CD1c-positive myeloid dendritic cell (primary cell): ENCODE data around the gene SCN3A.

Source experiments
- DNase-seq: peaks from one replicate; pipeline ENCODE4 v3.0.0-alpha.2; 2016; ENCODE audit errors: extremely low spot score

Gene SCN3A

GRCh38 chr2:165112133-165112573 is 91.7 kb downstream of the SCN3A start:
- no peak for DNase-seq

DNA sequence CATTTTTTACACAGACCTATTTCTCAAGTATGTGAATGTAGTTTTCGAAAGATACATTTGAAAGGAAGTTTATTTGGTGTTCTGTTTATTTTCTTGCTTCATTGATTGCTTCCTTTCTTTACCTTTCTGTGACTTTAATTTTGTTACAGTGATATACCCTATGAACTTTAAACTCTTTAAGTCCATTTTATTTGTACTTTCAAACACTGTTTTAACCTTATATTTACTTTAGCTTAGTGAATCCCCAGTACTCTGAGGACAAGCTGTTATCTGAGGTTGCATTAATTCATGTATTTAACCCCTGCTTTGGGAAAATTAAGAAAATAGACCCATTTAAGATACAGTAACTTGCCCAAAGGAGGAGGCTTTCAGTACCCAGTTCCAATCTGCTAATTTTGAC is 93.5 kb downstream of the SCN3A start:
- DNase-seq: no peak

DNA sequence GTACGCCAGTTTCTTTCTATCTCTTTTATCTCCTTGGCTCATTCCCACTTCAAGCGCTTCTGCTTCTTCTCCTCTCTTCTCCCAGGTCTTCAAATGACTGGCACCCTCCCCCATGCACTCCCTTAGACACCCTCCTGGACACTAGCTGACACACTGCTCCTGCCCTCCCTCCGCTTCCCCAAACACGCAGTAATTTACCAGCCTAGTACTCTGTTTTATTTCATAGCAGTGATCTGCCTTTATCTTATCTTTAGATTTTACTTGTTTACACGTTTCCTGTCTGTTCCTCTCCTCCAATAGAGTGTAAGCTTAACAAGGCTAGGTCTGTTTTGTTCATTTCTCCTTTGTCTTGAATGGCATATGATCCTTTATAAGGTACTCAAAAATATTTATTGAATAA is 93.9 kb downstream of the SCN3A start:
- no peak for DNase-seq

DNA sequence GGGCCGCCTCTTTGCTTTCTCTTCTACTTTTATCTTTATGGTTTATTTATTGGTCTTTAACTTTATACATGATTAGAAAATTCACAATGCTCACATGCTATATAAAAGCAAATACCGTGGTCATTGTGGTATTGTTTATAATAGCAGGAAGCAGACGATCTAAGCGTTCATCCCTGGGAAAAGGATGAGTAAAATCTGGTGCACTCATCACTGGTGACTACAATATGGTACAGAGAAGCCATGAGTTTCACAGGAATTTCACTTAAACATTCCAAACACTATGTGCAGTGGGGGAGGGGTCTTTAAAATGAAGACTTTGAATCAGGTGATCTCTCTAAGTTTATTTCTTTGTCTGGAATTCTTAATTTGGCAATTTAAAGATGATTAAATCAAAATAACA is 97.9 kb downstream of the SCN3A start:
- DNase-seq: no peak

- DNase-seq: no peak
Observed at GRCh38 chr2:165087933-165088901, 115.6 kb downstream of the SCN3A start.

GRCh38 chr2:165086337-165086736 is 117.5 kb downstream of the SCN3A start:
- no peak for DNase-seq

DNA sequence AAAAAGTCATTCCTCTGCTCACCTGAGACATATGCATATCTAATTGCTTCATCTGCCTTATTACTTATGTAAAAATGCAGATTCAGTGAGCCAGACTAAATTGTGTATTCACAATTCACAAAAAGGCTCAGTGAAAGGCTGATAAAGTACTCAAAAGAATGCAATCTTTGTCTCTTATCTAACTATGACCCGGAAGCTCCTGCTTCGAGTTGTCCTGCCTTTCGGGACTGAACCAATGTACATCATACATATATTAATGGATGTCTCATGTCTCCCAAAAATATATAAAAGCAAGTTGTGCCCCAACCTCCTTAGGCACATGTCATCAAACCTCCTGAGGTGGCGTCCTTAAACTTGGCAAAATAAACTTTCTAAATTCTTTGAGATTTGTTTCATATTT is 120.5 kb downstream of the SCN3A start:
- no peak for DNase-seq

GRCh38 chr2:165082479-165082878 is 121.4 kb downstream of the SCN3A start:
- DNase-seq: no peak

- no peak for DNase-seq
Observed at GRCh38 chr2:165081276-165081675, 122.6 kb downstream of the SCN3A start.

DNA sequence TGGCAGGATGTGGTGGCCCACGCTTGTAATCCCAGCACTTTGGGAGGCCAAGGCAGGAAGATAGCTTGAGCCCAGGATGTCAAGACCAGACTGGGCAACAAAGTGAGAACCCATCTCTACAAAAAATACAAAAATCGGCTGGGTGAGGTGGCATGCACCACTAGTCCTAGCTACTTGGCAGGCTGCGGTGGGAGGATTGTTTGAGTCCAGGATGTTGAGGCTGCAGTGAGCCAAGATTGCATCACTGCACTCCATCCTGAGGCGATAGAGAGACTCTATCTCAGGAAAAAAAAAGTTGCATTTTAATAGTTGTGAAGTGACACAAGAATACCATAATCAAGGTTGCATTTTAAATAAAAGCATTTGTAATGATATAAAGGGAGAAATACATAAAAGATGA is 124.4 kb downstream of the SCN3A start:
- DNase-seq: no peak

DNA sequence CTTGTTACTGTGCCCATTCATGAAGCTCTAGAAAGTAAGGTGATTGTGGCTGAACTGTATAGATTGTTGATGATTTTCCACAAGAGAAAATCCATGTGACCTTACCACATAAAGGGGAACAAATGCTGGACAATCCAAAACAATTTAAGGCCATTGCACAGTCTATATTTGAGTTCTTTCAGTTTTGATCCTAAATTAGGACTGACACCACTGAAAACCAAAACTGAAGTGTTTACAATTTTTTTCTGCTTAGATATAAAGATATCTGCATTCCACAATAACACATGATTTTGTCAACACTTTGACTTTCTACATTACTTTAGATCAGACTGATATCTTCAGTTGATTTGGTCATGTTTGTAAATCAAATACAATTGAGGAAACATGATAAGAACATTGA is 124.9 kb downstream of the SCN3A start:
- no peak for DNase-seq

DNA sequence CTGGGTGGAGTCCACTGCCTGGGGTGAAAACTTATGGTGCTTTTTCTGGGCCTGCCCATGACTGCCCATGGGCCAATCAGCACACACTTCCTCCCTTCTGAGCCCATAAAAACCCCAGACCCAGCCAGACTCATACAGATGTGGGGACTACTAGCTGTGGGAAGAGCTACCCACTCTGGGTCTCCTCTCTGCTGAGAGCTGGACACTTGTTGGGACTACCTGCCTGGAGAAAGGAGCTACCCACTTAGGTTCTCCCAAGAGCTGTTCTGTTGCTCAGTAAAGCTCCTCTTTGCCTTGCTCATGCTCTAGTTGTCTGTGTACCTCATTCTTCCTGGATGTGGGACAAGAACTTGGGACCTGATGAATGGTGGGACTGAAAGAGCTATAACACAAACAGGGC is 129.0 kb downstream of the SCN3A start:
- no peak for DNase-seq

DNA sequence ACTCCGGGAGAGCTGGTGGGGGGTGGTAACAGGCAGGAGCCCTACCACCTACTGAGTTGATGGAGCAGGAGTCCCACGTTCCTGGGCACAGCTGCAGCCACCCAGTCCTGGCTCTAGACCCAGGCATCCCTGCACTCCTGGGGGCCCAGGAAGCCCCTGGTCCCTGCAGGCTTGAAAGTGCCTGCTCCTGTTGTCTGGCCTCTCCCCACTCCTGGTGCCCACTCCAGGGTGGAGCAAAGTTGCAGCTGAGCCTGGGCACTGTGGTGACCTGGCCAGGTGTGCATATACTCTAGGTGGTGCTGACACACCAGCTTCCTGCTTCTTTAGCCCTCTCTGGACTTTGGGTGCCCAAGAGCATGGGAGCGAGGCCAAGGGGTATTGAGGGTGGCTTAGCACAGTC is 129.5 kb downstream of the SCN3A start:
- DNase-seq: no peak

DNA sequence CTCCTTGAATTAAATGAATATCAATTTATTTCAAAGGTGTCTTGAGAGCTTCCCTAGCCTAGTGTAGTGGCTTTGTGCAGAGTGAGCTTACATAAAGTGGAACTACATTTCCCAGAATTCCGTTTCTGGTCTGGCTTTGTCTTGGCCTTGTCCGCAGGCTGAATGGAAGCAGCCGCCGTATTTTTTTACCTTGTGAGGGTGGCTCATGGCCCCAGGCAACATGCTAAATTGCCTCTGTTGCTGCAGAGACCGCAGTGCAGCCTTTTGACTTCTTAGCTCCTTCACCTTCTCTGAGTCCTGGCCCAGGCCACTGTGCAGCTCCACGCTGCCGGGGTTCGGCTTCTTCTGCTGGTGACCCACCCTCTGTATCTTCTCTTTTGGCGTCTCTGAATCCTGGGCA is 133.8 kb downstream of the SCN3A start:
- no peak for DNase-seq

- no peak for DNase-seq
Observed at GRCh38 chr2:165069151-165069550, 134.7 kb downstream of the SCN3A start.

- DNase-seq: no peak
Observed at GRCh38 chr2:165068487-165068757, 135.4 kb downstream of the SCN3A start.

DNA sequence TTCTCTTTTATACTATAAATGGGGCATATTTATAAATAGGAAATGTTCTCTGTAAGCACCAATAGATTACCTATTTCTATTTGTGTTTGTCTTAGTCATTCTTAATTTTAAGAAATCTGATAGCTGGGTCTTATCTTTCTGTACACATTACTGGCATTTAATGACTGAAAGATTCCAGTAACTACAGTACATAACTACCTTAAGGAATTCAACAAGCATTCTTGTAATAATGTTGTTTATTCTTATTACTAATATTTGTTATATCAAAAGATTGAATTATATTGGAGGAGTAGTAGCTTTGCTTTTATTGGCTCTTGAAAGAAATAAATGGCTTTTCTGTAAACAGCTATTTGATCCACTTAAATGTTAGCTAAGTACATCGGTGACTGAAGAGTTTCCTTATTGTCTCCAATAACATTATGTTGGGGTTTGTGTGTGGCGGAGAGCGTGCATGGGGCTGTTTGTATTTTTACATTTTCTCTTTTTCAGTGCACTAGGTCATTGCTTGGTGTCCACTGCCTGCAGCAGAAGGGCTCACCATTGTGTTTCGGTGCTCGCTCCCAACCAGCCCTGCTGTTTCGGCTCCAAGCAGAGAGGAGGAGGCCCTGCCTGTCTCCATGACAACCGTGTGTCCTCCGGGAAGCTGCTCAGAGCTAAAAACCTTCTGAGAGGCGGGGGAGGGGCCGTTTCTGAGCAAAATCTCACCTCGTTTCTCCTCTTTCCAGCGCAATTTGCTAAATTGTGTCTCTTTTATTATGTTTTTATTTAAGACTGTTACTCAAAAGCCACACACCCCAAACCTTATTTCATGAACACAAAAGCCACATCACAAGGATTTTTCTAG is 136.0 kb downstream of the SCN3A start:
- no peak for DNase-seq

- DNase-seq: no peak
Observed at GRCh38 chr2:165064743-165065142, 139.1 kb downstream of the SCN3A start.

- no peak for DNase-seq
Observed at GRCh38 chr2:165060411-165060810, 143.4 kb downstream of the SCN3A start.

GRCh38 chr2:165058476-165059265 is 145.2 kb downstream of the SCN3A start:
- DNase-seq: no peak

GRCh38 chr2:165057931-165058330 is 145.9 kb downstream of the SCN3A start:
- DNase-seq: no peak

DNA sequence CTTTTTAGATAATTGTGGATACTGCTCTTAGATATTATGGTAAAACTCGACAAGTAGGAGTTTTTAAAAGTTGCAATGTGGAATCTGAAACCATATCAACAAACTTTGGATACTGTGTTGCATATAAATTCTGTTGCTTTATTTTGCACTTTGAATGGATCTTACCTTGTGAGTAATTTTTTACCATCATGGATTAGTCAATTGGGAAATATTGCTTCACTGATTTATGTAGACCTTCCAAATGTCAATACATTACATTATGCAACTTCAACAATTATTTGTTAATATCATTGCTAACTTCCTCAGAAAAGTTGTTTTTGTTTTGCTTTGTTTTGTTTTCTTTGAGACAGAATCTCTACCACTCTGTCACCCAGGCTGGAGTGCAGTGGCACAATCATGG is 146.5 kb downstream of the SCN3A start:
- no peak for DNase-seq
